H1 (cell line): ENCODE results near the gene DAPK2. TPM values are rescaled to one million over a fixed set of nuclear protein-coding genes. Genes with fewer than 3 reads are reported as not detected.

Experiments
- CTCF ChIA-PET: fragments of 300-600 bp; sonication (Branson Sonifier 250); formaldehyde crosslinking; loops from one replicate; lab custom pipeline; 2021; ENCODE audit not compliant: partially characterized antibody; lab: Charles Lee
- POLR2A ChIA-PET: fragments of 300-600 bp; sonication (Branson Sonifier 250); formaldehyde crosslinking; loops from one replicate; lab custom pipeline; 2021; ENCODE audit warnings: inconsistent platforms; ENCODE audit not compliant: partially characterized antibody; lab: Charles Lee
- DNase-seq, 2 experiments: peaks; one replicate each; pipeline versions ENCODE4 v3.0.0 to v3.0.0-alpha.2; 2010 to 2022; ENCODE audit warnings: low spot score in 2 of 2, low read depth in 1 of 2, mixed read lengths in 1 of 2
- FAIRE-seq: peaks from 2 replicates; lab custom pipeline; 2011; peaks lifted over from hg19 to GRCh38; lab: Jason Lieb, UNC
- H2AFZ ChIP-seq: 2 replicates; pipeline ENCODE4 v1.8.1; 2012; ENCODE audit warnings: low read length, inconsistent platforms
- H2AK5ac ChIP-seq: 2 replicates; pipeline ENCODE4 v1.6.1; 2013; ENCODE audit warnings: low read depth, low read length
- H2BK120ac ChIP-seq: replicated peaks from 2 replicates; pipeline ENCODE3; 2013; ENCODE audit warnings: low read depth, low read length, inconsistent platforms
- H2BK12ac ChIP-seq: 2 replicates; pipeline ENCODE4 v1.6.1; 2013; ENCODE audit warnings: low read depth, low read length
- H2BK15ac ChIP-seq: 2 replicates; pipeline ENCODE4 v1.6.1; 2013; ENCODE audit warnings: low read length
- H2BK20ac ChIP-seq: 2 replicates; pipeline ENCODE4 v1.6.1; 2013; ENCODE audit warnings: low read length
- H2BK5ac ChIP-seq: 2 replicates; pipeline ENCODE4 v1.6.1; 2013; ENCODE audit warnings: low read depth, low read length
- H3K14ac ChIP-seq: 2 replicates; pipeline ENCODE4 v1.6.1; 2013; ENCODE audit warnings: inconsistent platforms; ENCODE audit not compliant: insufficient read length
- H3K18ac ChIP-seq: 2 replicates; pipeline ENCODE4 v1.6.1; 2013; ENCODE audit warnings: low read length; ENCODE audit errors: extremely low read depth
- H3K23ac ChIP-seq: 2 replicates; pipeline ENCODE4 v1.6.1; 2013; ENCODE audit warnings: inconsistent platforms; ENCODE audit not compliant: insufficient read length
- H3K23me2 ChIP-seq: 2 replicates; pipeline ENCODE4 v1.6.1; 2013; ENCODE audit warnings: low read depth, low read length
- H3K27ac ChIP-seq: 2 replicates; pipeline ENCODE4 v1.6.1; 2011; ENCODE audit warnings: low read depth, low read length, inconsistent platforms
- H3K27me3 ChIP-seq, 4 experiments: replicated peaks in 1 of 4; 1 replicate in 1 of 4; 2 replicates in 3 of 4; pipeline versions ENCODE4 v1.6.1 to v1.8.1; 2011 to 2013; ENCODE audit warnings: low read length in 3 of 4, mild to moderate bottlenecking in 3 of 4, inconsistent platforms in 2 of 4, mixed read lengths in 2 of 4, moderate library complexity in 1 of 4; ENCODE audit not compliant: control insufficient read depth in 3 of 4, insufficient read depth in 3 of 4; ENCODE audit errors: extremely low read depth in 1 of 4
- H3K36me3 ChIP-seq, 4 experiments: 2 replicates each; pipeline versions ENCODE4 v1.6.1 to v1.8.1; 2011 to 2013; ENCODE audit warnings: mild to moderate bottlenecking in 4 of 4, low read length in 3 of 4, moderate library complexity in 2 of 4, control low read depth in 1 of 4, inconsistent platforms in 1 of 4; ENCODE audit not compliant: insufficient read depth in 4 of 4, control insufficient read depth in 2 of 4
- H3K4ac ChIP-seq: replicated peaks from 2 replicates; pipeline ENCODE3; 2013; ENCODE audit warnings: low read length, low read depth, mixed read lengths, inconsistent platforms; ENCODE audit not compliant: insufficient read length
- H3K4me1 ChIP-seq, 4 experiments: replicated peaks in 1 of 4; 1 replicate in 1 of 4; 2 replicates in 3 of 4; pipeline versions ENCODE4 v1.6.1 to v1.8.1; 2011 to 2013; ENCODE audit warnings: low read length in 3 of 4, inconsistent platforms in 2 of 4, mixed read lengths in 1 of 4; ENCODE audit not compliant: insufficient read depth in 4 of 4, control insufficient read depth in 3 of 4
- H3K4me2 ChIP-seq, 2 experiments: 2 replicates each; pipeline versions ENCODE4 v1.6.1 to v1.8.1; 2011 to 2013; ENCODE audit warnings: low read depth in 2 of 2, low read length in 2 of 2, control low read depth in 1 of 2, inconsistent platforms in 1 of 2, mild to moderate bottlenecking in 1 of 2; ENCODE audit not compliant: insufficient read depth in 1 of 2
- H3K4me3 ChIP-seq, 4 experiments: fragments of 200-600, 300-600 bp in 1 of 4; sonication (generic), shearing (Covaris generic), sonication (Bioruptor Twin) in 1 of 4; 2 replicates each; pipeline versions ENCODE4 v1.5.1 to v1.8.1; 2011 to 2016; ENCODE audit warnings: low read length in 4 of 4, low read depth in 3 of 4, control low read depth in 2 of 4, inconsistent platforms in 2 of 4, mild to moderate bottlenecking in 2 of 4, mixed read lengths in 1 of 4, moderate library complexity in 1 of 4; ENCODE audit not compliant: insufficient read depth in 2 of 4; ENCODE audit errors: extremely low read depth in 1 of 4
- H3K56ac ChIP-seq: replicated peaks from 2 replicates; pipeline ENCODE3; 2013; ENCODE audit warnings: low read depth, mild to moderate bottlenecking, mixed read lengths, low read length, inconsistent platforms; ENCODE audit not compliant: insufficient read length
- H3K79me1 ChIP-seq: 2 replicates; pipeline ENCODE4 v1.6.1; 2013; ENCODE audit warnings: low read depth, low read length, control low read depth
- H3K79me2 ChIP-seq, 2 experiments: 2 replicates each; pipeline versions ENCODE4 v1.6.1 to v1.8.1; 2012 to 2013; ENCODE audit warnings: low read length in 2 of 2, mild to moderate bottlenecking in 2 of 2, inconsistent platforms in 1 of 2; ENCODE audit not compliant: insufficient read depth in 2 of 2, control insufficient read depth in 1 of 2
- H3K9ac ChIP-seq, 4 experiments: replicated peaks in 1 of 4; 1 replicate in 1 of 4; 2 replicates in 3 of 4; pipeline versions ENCODE4 v1.6.1 to v1.8.1; 2011 to 2013; ENCODE audit warnings: low read depth in 3 of 4, low read length in 3 of 4, control low read depth in 2 of 4, mild to moderate bottlenecking in 2 of 4, moderate library complexity in 2 of 4, inconsistent platforms in 1 of 4; ENCODE audit errors: extremely low read depth in 1 of 4
- H3K9me3 ChIP-seq, 2 experiments: 2 replicates each; pipeline versions ENCODE4 v1.6.1 to v1.8.1; 2012 to 2013; ENCODE audit warnings: mild to moderate bottlenecking in 2 of 2, moderate library complexity in 2 of 2, control low read depth in 1 of 2, inconsistent platforms in 1 of 2, low read depth in 1 of 2, low read length in 1 of 2, mixed read lengths in 1 of 2; ENCODE audit not compliant: insufficient read depth in 2 of 2
- H4K20me1 ChIP-seq, 2 experiments: replicated peaks in 1 of 2; 2 replicates each; pipeline versions ENCODE3 to v1.8.1; 2011 to 2013; ENCODE audit warnings: inconsistent platforms in 2 of 2, low read length in 2 of 2, mild to moderate bottlenecking in 1 of 2; ENCODE audit not compliant: insufficient read depth in 2 of 2, control insufficient read depth in 1 of 2
- H4K5ac ChIP-seq: 2 replicates; pipeline ENCODE4 v1.6.1; 2013; ENCODE audit warnings: low read length, low read depth, mixed read lengths, inconsistent platforms; ENCODE audit not compliant: insufficient read length
- H4K8ac ChIP-seq: 2 replicates; pipeline ENCODE4 v1.8.0; 2013; ENCODE audit warnings: mild to moderate bottlenecking, moderate library complexity, low read length, inconsistent platforms; ENCODE audit not compliant: insufficient read depth; ENCODE audit errors: extremely low read depth
- H4K91ac ChIP-seq: replicated peaks from 2 replicates; pipeline ENCODE3; 2013; ENCODE audit warnings: low read length, mixed read lengths, inconsistent platforms; ENCODE audit not compliant: insufficient read length
- WGBS, 2 experiments: shearing (Covaris generic) in 1 of 2; methylation state at CpG; one replicate each; pipeline versions ENCODE4 v1.1.6 to v1.1.7; 2013 to 2015; ENCODE audit warnings: low lambda C conversion rate in 2 of 2, mixed read lengths in 2 of 2, inconsistent platforms in 1 of 2, low coverage in 1 of 2, missing lambda C conversion rate in 1 of 2; ENCODE audit not compliant: insufficient replicate concordance in 2 of 2, insufficient coverage in 1 of 2, insufficient read length in 1 of 2; ENCODE audit errors: extremely low coverage in 1 of 2, missing lambda C conversion rate in 1 of 2; 5-methylcytosine and 5-hydroxymethylcytosine counted together
- polyA plus RNA-seq, 7 experiments: library from polyadenylated mRNA; depleted of rRNA in 3 of 7; stranded (reverse) in 5 of 7; unstranded in 2 of 7; fragments of >200 nt in 5 of 7; fragments of 200-250 nt in 2 of 7; gene quantifications; 1 replicate in 5 of 7; 2 replicates in 1 of 7; 4 replicates in 1 of 7; pipeline versions ENCODE4 v1.2.1 to v1.2.3, GENCODE V29; 2011 to 2013; ENCODE audit warnings: missing spikeins in 2 of 7, mixed read lengths in 2 of 7
- total RNA-seq: library from RNA; stranded (reverse); fragmentation: NEBNext Ultra II Directional; extraction: Animal tissue kit (Norgen Biotek cat#: 25700); gene quantifications from 2 replicates; pipeline ENCODE4 v1.2.1, GENCODE V29; 2021

The DAPK2 gene
- total and polyA plus RNA-seq, 2 of the 8 experiments (the other 6 are each of a cell fraction or from before 2014, with no cell fraction given): 1.8 to 2.9 TPM

DNA sequence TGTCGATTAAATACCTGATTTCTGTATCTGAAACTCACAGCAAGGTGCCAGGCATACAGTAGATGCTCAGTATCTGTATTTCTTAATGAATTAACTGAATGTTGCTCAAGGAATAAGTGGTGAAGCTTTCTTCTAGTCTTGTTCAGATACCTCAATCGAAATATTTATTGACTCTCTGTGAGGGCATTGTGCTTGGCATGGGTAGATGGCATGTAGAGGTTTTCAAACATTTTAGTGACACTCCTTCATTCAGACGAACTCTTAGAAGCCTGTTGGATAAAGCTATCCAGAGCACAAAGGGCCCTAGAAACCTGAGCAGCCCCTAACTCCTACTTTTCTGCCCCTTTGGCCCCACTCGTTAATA, 49.1 kb upstream of the DAPK2 start:
- peak overlapping the region; percentile 83 to 92 (median 86) for H3K4me3 ChIP-seq
- no peak overlapping the region for H2BK120ac ChIP-seq
- no peak overlapping the region for H3K9ac ChIP-seq
- H2BK5ac ChIP-seq: no peak overlapping the region
- no peaks in the 10 kb centered on the region for H3K27me3 ChIP-seq
- no peak overlapping the region for H3K14ac ChIP-seq
- peak overlapping the region; percentile 64; the same call in 1 of the 2 replicates for H2AFZ ChIP-seq
- H2BK12ac ChIP-seq: no peak overlapping the region
- peaks cover 2 to 6% (median 4%) of the 10 kb centered on the region in 4 experiments for H3K4me1 ChIP-seq
- no peak overlapping the region for H3K56ac ChIP-seq
- peaks cover 0 to 2% of the 10 kb centered on the region in 2 experiments for H4K20me1 ChIP-seq
- H3K18ac ChIP-seq: peak overlapping the region; percentile 52; the same call in 1 of the 2 replicates
- ChIA-PET POLR2A (interaction anchor here (1.0 kb wide), 1 partner anchor 16 kb away, joined by 3 read pairs; no protein-coding TSS in a partner anchor), CTCF (no interaction called here)
- H4K91ac ChIP-seq: no peak overlapping the region
- no peak overlapping the region for H2AK5ac ChIP-seq
- peaks cover 0 to 55% of the 10 kb centered on the region in 2 experiments; a peak in 2 of 4 replicates for H3K79me2 ChIP-seq
- H3K36me3 ChIP-seq: no peaks in the 10 kb centered on the region
- 49% methylated on average over 4 of the region's 4 CpGs; no CpG with 5 or more reads in 1 of the 2 experiments for WGBS, 2 experiments
- no peak overlapping the region for H2BK20ac ChIP-seq
- DNase-seq (no peak), FAIRE-seq (no peak)
- H3K4me2 ChIP-seq: peak overlapping the region; percentile 92 to 95
- no peak overlapping the region for H4K8ac ChIP-seq
- H3K4ac ChIP-seq: no peak overlapping the region
- no peak overlapping the region for H3K27ac ChIP-seq
- peaks cover 2% of the 10 kb centered on the region; the same call in 1 of the 2 replicates for H3K79me1 ChIP-seq
- H3K23ac ChIP-seq: no peak overlapping the region
- H4K5ac ChIP-seq: no peak overlapping the region
- no peak overlapping the region for H2BK15ac ChIP-seq
- H3K23me2 ChIP-seq: peaks cover 12% of the 10 kb centered on the region
- no peaks in the 10 kb centered on the region for H3K9me3 ChIP-seq
